Fibroblast of mammary gland (primary cell): ENCODE measurements around the gene OTOG.

Experiments used
- DNase-seq: peaks from one replicate; pipeline ENCODE4 v3.0.0-alpha.2; 2010; ENCODE audit warnings: low read depth
- H3K4me3 ChIP-seq: 2 replicates; pipeline ENCODE4 v1.5.1; 2011; ENCODE audit warnings: low read depth, mild to moderate bottlenecking, low read length, moderate library complexity; ENCODE audit not compliant: control insufficient read depth
- CTCF ChIP-seq: conservative IDR thresholded peaks from 2 replicates; pipeline ENCODE4 v1.5.1; 2011; ENCODE audit warnings: low read depth, low read length, inconsistent platforms; ENCODE audit not compliant: control insufficient read depth, insufficient read depth

The OTOG gene

GRCh38 chr11:17682848-17683247 lies 135.8 kb downstream of the OTOG start:
- no peak for TF ChIP-seq CTCF
- H3K4me3 ChIP-seq: no peak overlapping the region
- no peak for DNase-seq

GRCh38 chr11:17683377-17684161 lies 136.5 kb downstream of the OTOG start:
- peak; percentile 76 for DNase-seq
- TF ChIP-seq CTCF: no peak
- H3K4me3 ChIP-seq: no peak overlapping the region

- no peak for TF ChIP-seq CTCF
- H3K4me3 ChIP-seq: no peak overlapping the region
- no peak for DNase-seq
Observed at GRCh38 chr11:17684550-17684949, 137.5 kb downstream of the OTOG start.

GRCh38 chr11:17686231-17686980 lies 139.3 kb downstream of the OTOG start:
- TF ChIP-seq CTCF: no peak
- H3K4me3 ChIP-seq: no peak overlapping the region
- no peak for DNase-seq

GRCh38 chr11:17687946-17688670 lies 141.0 kb downstream of the OTOG start:
- no peak for DNase-seq
- no peak for TF ChIP-seq CTCF

GRCh38 chr11:17691550-17691949 lies 144.5 kb downstream of the OTOG start:
- no peak for DNase-seq
- H3K4me3 ChIP-seq: no peak overlapping the region
- no peak for TF ChIP-seq CTCF

More at GRCh38 chr11:17687946-17688670, 141.0 kb downstream of the OTOG start:
- no peak overlapping the region for H3K4me3 ChIP-seq
